DMS153 treated with DMSO at 0.1 percent for 48 hours (cell line): ENCODE measurements around the gene FRMD8.
"Not testable (repeated sequence)": the region's sequence is repeated elsewhere in the genome, so short reads cannot be mapped to it uniquely, and the experiment has no call there.

Experiments
- DNase-seq: peaks from one replicate; lab custom pipeline; 2025; ENCODE audit not compliant: unreplicated experiment; lab: John Stamatoyannopoulos, UW

FRMD8 gene

GRCh38 chr11:65452259-65452658, 65.8 kb downstream of the FRMD8 start:
- DNase-seq: not testable (repeated sequence)

GRCh38 chr11:65452806-65453490, 66.5 kb downstream of the FRMD8 start:
- DNase-seq: peak; percentile 43

- DNase-seq: no peak
These were observed 67.9 kb downstream of the FRMD8 start for GRCh38 chr11:65454311-65454695.

GRCh38 chr11:65454696-65455456, 68.4 kb downstream of the FRMD8 start:
- DNase-seq: peak; percentile 75

DNA sequence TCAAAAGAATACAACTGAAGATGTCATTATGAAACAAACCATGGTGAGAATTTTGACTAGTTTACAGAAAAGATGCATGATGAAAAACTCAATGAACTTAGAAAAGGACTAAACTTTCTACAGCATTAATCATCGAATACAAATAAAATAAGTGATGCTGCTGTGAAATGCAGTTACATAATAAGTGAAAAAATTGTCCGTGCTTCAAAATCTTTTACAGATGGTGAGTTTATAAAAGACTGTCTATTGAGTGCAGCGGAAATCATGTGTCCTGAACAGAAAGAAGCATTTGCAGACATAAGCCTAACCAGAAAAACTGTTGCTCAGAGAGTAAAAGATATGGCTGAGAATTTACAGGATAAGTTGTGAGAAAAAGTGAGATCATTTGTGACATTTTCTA, 70.0 kb downstream of the FRMD8 start:
- no peak for DNase-seq

DNA sequence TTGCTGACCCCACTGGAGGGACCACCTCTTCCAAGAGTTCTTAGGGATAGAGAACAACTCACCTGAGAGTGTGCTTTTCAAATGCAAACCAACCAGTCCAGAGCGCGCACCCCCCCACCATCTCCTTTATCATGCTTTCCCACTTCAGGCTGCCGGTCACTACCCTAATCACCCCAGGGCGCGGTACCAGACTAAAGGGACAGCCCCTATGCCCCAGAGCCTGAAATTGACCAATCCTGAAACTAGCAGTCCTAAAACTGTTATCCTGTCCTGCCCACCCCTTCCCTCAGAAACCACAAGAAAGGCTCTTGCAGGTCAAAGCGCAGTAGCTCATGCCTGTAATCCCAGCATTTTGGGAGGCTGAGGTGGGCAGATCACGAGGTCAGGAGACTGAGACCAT, 73.1 kb downstream of the FRMD8 start:
- DNase-seq: no peak
